ENCODE data around the gene BPIFB6. TPM values are rescaled to one million over a fixed set of nuclear protein-coding genes. Genes with fewer than 3 reads are reported as not detected.

Gene BPIFB6
- total and polyA plus RNA-seq, 2 donors (not counting 1 experiment from before 2014, with no cell fraction given) = not detected

DNA sequence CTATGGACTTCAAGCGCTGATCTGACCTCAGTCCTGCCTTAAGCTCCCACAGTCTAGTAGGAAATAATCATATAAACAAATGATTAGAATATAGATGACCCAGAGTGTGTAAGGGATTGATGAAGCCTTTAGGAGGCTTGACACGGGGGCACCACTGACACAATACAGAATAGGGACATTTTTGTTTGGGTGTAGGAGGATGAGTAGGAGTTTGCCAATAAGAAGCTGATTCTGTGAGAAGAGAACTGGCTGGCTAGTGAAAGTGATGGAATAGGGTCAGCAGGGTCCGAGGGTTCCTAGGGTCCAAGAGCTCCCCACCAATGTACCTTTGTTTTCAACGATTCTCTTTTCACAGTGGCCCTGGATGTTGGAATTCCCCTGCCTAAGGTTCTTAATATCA, 40.9 kb downstream of the BPIFB6 start:
- H3K4me2 ChIP-seq (ENCODE audit: extremely low read depth, insufficient read depth, low read length) = no peak overlapping the region
- H3K4me3 ChIP-seq (replicated peaks in 1 of 4; ENCODE audit: control extremely low read depth in 1 of 4, insufficient read depth in 1 of 4, low read depth in 3 of 4, low read length in 4 of 4) = no peak overlapping the region
- no peak overlapping the region for H3K9ac ChIP-seq (ENCODE audit: insufficient read depth, low read length)
- H3K79me2 ChIP-seq (ENCODE audit: control insufficient read depth, insufficient read depth, low read length) = no peaks in the 10 kb centered on the region
- no peaks in the 10 kb centered on the region for H3K36me3 ChIP-seq (ENCODE audit: control insufficient read depth, insufficient read depth, low read length)
- no peaks in the 10 kb centered on the region for H4K20me1 ChIP-seq (ENCODE audit: control insufficient read depth, extremely low read depth, insufficient read depth, low read length)
- TF ChIP-seq, protein P1, sequence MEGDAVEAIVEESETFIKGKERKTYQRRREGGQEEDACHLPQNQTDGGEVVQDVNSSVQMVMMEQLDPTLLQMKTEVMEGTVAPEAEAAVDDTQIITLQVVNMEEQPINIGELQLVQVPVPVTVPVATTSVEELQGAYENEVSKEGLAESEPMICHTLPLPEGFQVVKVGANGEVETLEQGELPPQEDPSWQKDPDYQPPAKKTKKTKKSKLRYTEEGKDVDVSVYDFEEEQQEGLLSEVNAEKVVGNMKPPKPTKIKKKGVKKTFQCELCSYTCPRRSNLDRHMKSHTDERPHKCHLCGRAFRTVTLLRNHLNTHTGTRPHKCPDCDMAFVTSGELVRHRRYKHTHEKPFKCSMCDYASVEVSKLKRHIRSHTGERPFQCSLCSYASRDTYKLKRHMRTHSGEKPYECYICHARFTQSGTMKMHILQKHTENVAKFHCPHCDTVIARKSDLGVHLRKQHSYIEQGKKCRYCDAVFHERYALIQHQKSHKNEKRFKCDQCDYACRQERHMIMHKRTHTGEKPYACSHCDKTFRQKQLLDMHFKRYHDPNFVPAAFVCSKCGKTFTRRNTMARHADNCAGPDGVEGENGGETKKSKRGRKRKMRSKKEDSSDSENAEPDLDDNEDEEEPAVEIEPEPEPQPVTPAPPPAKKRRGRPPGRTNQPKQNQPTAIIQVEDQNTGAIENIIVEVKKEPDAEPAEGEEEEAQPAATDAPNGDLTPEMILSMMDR (conservative IDR thresholded peaks at IDR 0.05 in 1 of 2, IDR thresholded peaks at IDR 0.05 in 1 of 2; ENCODE audit: low read depth in 1 of 2, low read length in 2 of 2) = no peak
- TF ChIP-seq EZH2 (IDR thresholded peaks at IDR 0.05; ENCODE audit: low read length, missing control alignments) = no peak
- no peak overlapping the region for H2AFZ ChIP-seq (ENCODE audit: low read length)
- H3K27me3 ChIP-seq (ENCODE audit: control insufficient read depth, insufficient read depth, low read length) = no peaks in the 10 kb centered on the region
- no peaks in the 10 kb centered on the region for H3K9me3 ChIP-seq (ENCODE audit: control insufficient read depth, insufficient read depth, low read depth, low read length)
- no peak overlapping the region for H3K27ac ChIP-seq (ENCODE audit: insufficient read depth, low read length)
- no peak for DNase-seq (ENCODE audit: low read depth in 2 of 2)
- no peaks in the 10 kb centered on the region for H3K4me1 ChIP-seq (ENCODE audit: control insufficient read depth, extremely low read depth, insufficient read depth, low read length)

DNA sequence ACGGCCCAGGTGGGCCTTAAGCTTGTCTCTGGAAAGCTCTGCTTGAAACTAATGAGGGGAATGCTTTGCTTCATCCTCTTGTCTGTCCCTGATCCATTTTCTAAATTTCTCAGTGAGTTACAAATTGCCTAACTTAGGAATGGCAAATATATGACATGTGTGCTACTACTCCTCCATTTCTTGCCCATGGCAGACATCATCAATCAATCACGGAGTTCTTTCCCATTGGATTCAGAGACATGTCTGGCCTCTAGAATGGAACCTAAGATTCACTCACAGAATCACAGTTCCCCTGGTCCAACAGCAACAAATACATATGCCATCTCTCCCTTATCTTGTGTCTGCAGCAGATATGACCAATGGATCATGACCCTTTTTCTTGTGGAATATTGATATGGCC, 41.4 kb downstream of the BPIFB6 start:
- no peaks in the 10 kb centered on the region for H3K4me1 ChIP-seq (ENCODE audit: control insufficient read depth, extremely low read depth, insufficient read depth, low read length)
- H3K36me3 ChIP-seq (ENCODE audit: control insufficient read depth, insufficient read depth, low read length) = no peaks in the 10 kb centered on the region
- DNase-seq (ENCODE audit: low read depth in 2 of 2) = no peak
- H4K20me1 ChIP-seq (ENCODE audit: control insufficient read depth, extremely low read depth, insufficient read depth, low read length) = no peaks in the 10 kb centered on the region
- H3K4me3 ChIP-seq (replicated peaks in 1 of 4; ENCODE audit: control extremely low read depth in 1 of 4, insufficient read depth in 1 of 4, low read depth in 3 of 4, low read length in 4 of 4) = no peak overlapping the region
- TF ChIP-seq, protein P1 (conservative IDR thresholded peaks at IDR 0.05 in 1 of 2, IDR thresholded peaks at IDR 0.05 in 1 of 2; ENCODE audit: low read depth in 1 of 2, low read length in 2 of 2) = no peak
- TF ChIP-seq EZH2 (IDR thresholded peaks at IDR 0.05; ENCODE audit: low read length, missing control alignments) = no peak
- H3K27ac ChIP-seq (ENCODE audit: insufficient read depth, low read length) = no peak overlapping the region
- H2AFZ ChIP-seq (ENCODE audit: low read length) = no peak overlapping the region
- no peaks in the 10 kb centered on the region for H3K9me3 ChIP-seq (ENCODE audit: control insufficient read depth, insufficient read depth, low read depth, low read length)
- no peaks in the 10 kb centered on the region for H3K79me2 ChIP-seq (ENCODE audit: control insufficient read depth, insufficient read depth, low read length)
- no peaks in the 10 kb centered on the region for H3K27me3 ChIP-seq (ENCODE audit: control insufficient read depth, insufficient read depth, low read length)
- no peak overlapping the region for H3K9ac ChIP-seq (ENCODE audit: insufficient read depth, low read length)
- no peak overlapping the region for H3K4me2 ChIP-seq (ENCODE audit: extremely low read depth, insufficient read depth, low read length)

DNA sequence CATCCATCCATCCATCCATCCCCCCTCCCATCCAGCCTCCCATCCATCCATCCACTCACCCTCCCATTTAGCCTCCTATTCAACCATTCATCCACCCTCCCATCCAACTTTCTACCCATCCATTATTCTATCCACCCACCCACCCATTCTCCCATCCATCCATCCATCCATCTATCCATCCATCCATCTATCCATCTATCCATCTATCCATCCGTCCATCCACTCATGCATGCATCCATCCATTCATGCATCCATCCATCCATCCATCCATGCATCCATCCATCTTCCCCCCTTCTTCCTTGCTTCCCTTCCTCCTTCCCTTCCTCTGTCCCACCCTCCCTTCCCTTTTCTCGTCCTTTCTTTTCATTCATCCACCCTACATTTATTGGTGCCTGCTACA, 43.2 kb downstream of the BPIFB6 start:
- no peaks in the 10 kb centered on the region for H3K9me3 ChIP-seq (ENCODE audit: control insufficient read depth, insufficient read depth, low read depth, low read length)
- TF ChIP-seq, protein P1 (conservative IDR thresholded peaks at IDR 0.05 in 1 of 2, IDR thresholded peaks at IDR 0.05 in 1 of 2; ENCODE audit: low read depth in 1 of 2, low read length in 2 of 2) = no peak
- no peak for TF ChIP-seq EZH2 (IDR thresholded peaks at IDR 0.05; ENCODE audit: low read length, missing control alignments)
- no peak overlapping the region for H3K9ac ChIP-seq (ENCODE audit: insufficient read depth, low read length)
- no peaks in the 10 kb centered on the region for H4K20me1 ChIP-seq (ENCODE audit: control insufficient read depth, extremely low read depth, insufficient read depth, low read length)
- H3K27ac ChIP-seq (ENCODE audit: insufficient read depth, low read length) = no peak overlapping the region
- H3K36me3 ChIP-seq (ENCODE audit: control insufficient read depth, insufficient read depth, low read length) = no peaks in the 10 kb centered on the region
- no peak for DNase-seq (ENCODE audit: low read depth in 2 of 2)
- no peaks in the 10 kb centered on the region for H3K27me3 ChIP-seq (ENCODE audit: control insufficient read depth, insufficient read depth, low read length)
- H2AFZ ChIP-seq (ENCODE audit: low read length) = no peak overlapping the region
- H3K4me1 ChIP-seq (ENCODE audit: control insufficient read depth, extremely low read depth, insufficient read depth, low read length) = no peaks in the 10 kb centered on the region
- no peaks in the 10 kb centered on the region for H3K79me2 ChIP-seq (ENCODE audit: control insufficient read depth, insufficient read depth, low read length)
- H3K4me2 ChIP-seq (ENCODE audit: extremely low read depth, insufficient read depth, low read length) = no peak overlapping the region
- no peak overlapping the region for H3K4me3 ChIP-seq (replicated peaks in 1 of 4; ENCODE audit: control extremely low read depth in 1 of 4, insufficient read depth in 1 of 4, low read depth in 3 of 4, low read length in 4 of 4)

All from fibroblast of lung (primary cell).